ENCODE measurements around the gene PCDHGA8. TPM values are rescaled to one million over a fixed set of nuclear protein-coding genes. Genes with fewer than 3 reads are reported as not detected.

PCDHGA8 gene
- total RNA-seq, 1 experiment from 2014 or later = not detected

GRCh38 chr5:141419074-141419880 is 26.8 kb downstream of the PCDHGA8 start (continued):
- TF ChIP-seq JUND (IDR thresholded peaks at IDR 0.05) (no peak), ZBTB33 (IDR thresholded peaks at IDR 0.05; ENCODE audit: extremely low read depth, insufficient replicate concordance, low read length) (no peak), SRF (IDR thresholded peaks at IDR 0.05; ENCODE audit: low read depth) (no peak), CBX3 (IDR thresholded peaks at IDR 0.05; ENCODE audit: low read depth) (no peak)

GRCh38 chr5:141420855-141421488 is 28.5 kb downstream of the PCDHGA8 start, which contains the start of gene PCDHGA11:
TSS of gene PCDHGA11 (plus strand) at chr5:141421051. CDS start at chr5:141421228, 177 bp downstream.
- Histone ChIP-seq H3K9me2 (ENCODE audit: insufficient read depth) (no peaks in the 10 kb centered on the region), H3K9me3 (ENCODE audit: control insufficient read depth in 1 of 2, insufficient read depth in 1 of 2, low read depth in 1 of 2, low read length in 2 of 2) (peaks cover 4 to 22% of the 10 kb centered on the region in 2 experiments; a peak in 2 of 4 replicates), H3K27me3 (ENCODE audit: insufficient read depth, low read length) (no peaks in the 10 kb centered on the region), H3K36me3 (ENCODE audit: control insufficient read depth in 1 of 2, insufficient read depth in 2 of 2, low read length in 2 of 2) (no peaks in the 10 kb centered on the region), H3K4me1 (ENCODE audit: control insufficient read depth in 1 of 2, insufficient read depth in 2 of 2, low read length in 2 of 2) (no peaks in the 10 kb centered on the region), H3K79me2 (ENCODE audit: insufficient read depth, low read length) (no peaks in the 10 kb centered on the region), H4K20me1 (ENCODE audit: insufficient read depth) (no peaks in the 10 kb centered on the region), H2AFZ (ENCODE audit: low read depth, low read length, poor library complexity, severe bottlenecking) (no peak within 1 kb of the TSS), H3K9ac (ENCODE audit: low read length) (no peak within 1 kb of the TSS), H3K4me3 (replicated peaks in 1 of 2; ENCODE audit: low read depth in 1 of 2, low read length in 2 of 2) (no peak within 1 kb of the TSS), H3K27ac (ENCODE audit: low read depth, low read length) (no peak within 1 kb of the TSS), H3K4me2 (ENCODE audit: low read length) (no peak within 1 kb of the TSS)
- CTCF ChIA-PET = interaction anchor here (0.7 to 1.9 kb wide), 5 partner anchors 8 to 143 kb away, joined by 5 to 11 read pairs (median 6); partner anchors contain the start of gene PCDHGA10
- intact Hi-C loops (cut with micrococcal nuclease) = no loop called here
- DNase-seq (ENCODE audit: low read depth, low spot score) = peak; percentile 4
- POLR2A ChIA-PET = no interaction called here
- ATAC-seq = no peak
- BruUV-seq (replicated peaks) = no TSS peak
- TF ChIP-seq POLR2AphosphoS5 (IDR thresholded peaks at IDR 0.05; ENCODE audit: low read depth, low read length) (no peak), CTCF (IDR thresholded peaks at IDR 0.05 in 2 of 3, conservative IDR thresholded peaks at IDR 0.05 in 1 of 3; ENCODE audit: borderline replicate concordance in 1 of 3, insufficient read depth in 1 of 3, low read depth in 2 of 3, low read length in 2 of 3) (peak; percentile 31 to 48 (median 42); a peak in 3 of 6 replicates), RAD21 (IDR thresholded peaks at IDR 0.05; ENCODE audit: low read depth) (peak; percentile 59), ZFX (IDR thresholded peaks at IDR 0.05) (no peak)
- RAD21 ChIA-PET (ENCODE audit: low non-redundant PET in 1 of 2, low total read pairs in 2 of 2, uncharacterized antibody in 2 of 2, unreplicated experiment in 2 of 2) = no interaction called here

Data from HCT116 (cell line).